GM12878 (cell line): ENCODE measurements around the gene LRRC39. TPM values are rescaled to one million over a fixed set of nuclear protein-coding genes. Genes with fewer than 3 reads are reported as not detected.

Experiments
- ATAC-seq: fragments of 200-7000 bp; cut with Tn5 transposase; 3 replicates; pipeline ENCODE4 v1.9.1; 2020; ENCODE audit warnings: mild to moderate bottlenecking, moderate library complexity
- BruUV-seq: library from RNA; stranded (reverse); fragments of 400-500 nt; replicated peaks from 2 replicates; lab custom pipeline; 2021; lab: Mats Ljungman, UMichigan
- CTCF ChIA-PET: fragments of 300-600 bp; sonication (Branson Sonifier 250); formaldehyde crosslinking; extraction: SDS; loops from one replicate; lab custom pipeline; 2021; ENCODE audit warnings: inconsistent platforms; lab: Yijun Ruan, JAX
- POLR2A ChIA-PET: fragments of 350-600 bp; formaldehyde crosslinking; extraction: SDS; loops from one replicate; lab custom pipeline; 2021; ENCODE audit warnings: inconsistent platforms; lab: Charles Lee
- RAD21 ChIA-PET: fragments of 300-600 bp; sonication (Branson Sonifier 250); formaldehyde crosslinking; loops from one replicate; lab custom pipeline; 2023; ENCODE audit warnings: antibody characterized with exemption; ENCODE audit not compliant: unreplicated experiment; lab: Charles Lee
- SMC1A ChIA-PET: fragments of 300-600 bp; sonication (Branson Sonifier 250); formaldehyde crosslinking; loops from one replicate; lab custom pipeline; 2023; ENCODE audit not compliant: unreplicated experiment, uncharacterized antibody; lab: Charles Lee
- DNase-seq: peaks from one replicate; pipeline ENCODE4 v3.0.0-alpha.2; 2011; ENCODE audit warnings: low read depth, low spot score
- FAIRE-seq: peaks from 3 replicates; lab custom pipeline; 2011; peaks lifted over from hg19 to GRCh38; lab: Jason Lieb, UNC
- H2AFZ ChIP-seq: 2 replicates; pipeline ENCODE4 v1.6.0; 2011; ENCODE audit warnings: low read depth, low read length, control low read depth; ENCODE audit not compliant: control insufficient read depth
- H3K27ac ChIP-seq: 2 replicates; pipeline ENCODE4 v1.5.1; 2011; ENCODE audit warnings: control low read depth; ENCODE audit not compliant: control insufficient read depth, insufficient read depth
- H3K27me3 ChIP-seq, 2 experiments: replicated peaks in 1 of 2; 2 replicates each; pipeline versions ENCODE4 v1.6.0 to v1.6.1; 2011; ENCODE audit warnings: low read length in 1 of 2; ENCODE audit not compliant: control insufficient read depth in 2 of 2, insufficient read depth in 2 of 2
- H3K36me3 ChIP-seq, 2 experiments: 2 replicates each; pipeline ENCODE4 v1.5.1; 2011; ENCODE audit warnings: low read length in 1 of 2; ENCODE audit not compliant: control insufficient read depth in 2 of 2, insufficient read depth in 2 of 2
- H3K4me1 ChIP-seq: 2 replicates; pipeline ENCODE4 v1.6.1; 2011; ENCODE audit warnings: mild to moderate bottlenecking, low read length, moderate library complexity, mixed read lengths; ENCODE audit not compliant: control insufficient read depth, insufficient read depth
- H3K4me2 ChIP-seq: 2 replicates; pipeline ENCODE4 v1.6.0; 2011; ENCODE audit warnings: control low read depth; ENCODE audit not compliant: control insufficient read depth, insufficient read depth
- H3K4me3 ChIP-seq: fragments of 200-600 bp; sonication (generic); 2 replicates; pipeline ENCODE4 v1.5.1; 2016
- H3K79me2 ChIP-seq: 2 replicates; pipeline ENCODE4 v1.6.0; 2011; ENCODE audit warnings: low read length; ENCODE audit not compliant: control insufficient read depth, insufficient read depth
- H3K9ac ChIP-seq: 2 replicates; pipeline ENCODE4 v1.8.0; 2011; ENCODE audit warnings: low read length, control low read depth, mixed read lengths; ENCODE audit not compliant: control insufficient read depth, insufficient read depth
- H3K9me3 ChIP-seq: replicated peaks from 3 replicates; pipeline ENCODE4 v1.5.1; 2011; ENCODE audit warnings: mild to moderate bottlenecking, low read length; ENCODE audit not compliant: control insufficient read depth, insufficient read depth
- H4K20me1 ChIP-seq: 2 replicates; pipeline ENCODE4 v1.6.0; 2011; ENCODE audit not compliant: control insufficient read depth, insufficient read depth
- MYB ChIP-seq: fragments of 150-350 bp; IDR thresholded peaks from 2 replicates; pipeline ENCODE4 v1.6.1; 2014; ENCODE audit warnings: mild to moderate bottlenecking, low read depth, low read length, borderline replicate concordance
- POLR2AphosphoS5 ChIP-seq: IDR thresholded peaks from 2 replicates; pipeline ENCODE4 v1.6.1; 2011; ENCODE audit warnings: mild to moderate bottlenecking, low read length, inconsistent platforms
- ZBED1 ChIP-seq: IDR thresholded peaks from 2 replicates; pipeline ENCODE4 v1.6.1; 2016; ENCODE audit warnings: borderline replicate concordance
- ZBTB4 ChIP-seq: fragments of 450-650 bp; formaldehyde crosslinking; IDR thresholded peaks from 2 replicates; pipeline ENCODE4 v1.4.0; 2022; ENCODE audit warnings: mild to moderate bottlenecking, moderate library complexity
- WGBS: methylation state at CpG from one replicate; pipeline ENCODE4 v1.1.6; 2016; ENCODE audit warnings: low lambda C conversion rate; ENCODE audit not compliant: insufficient replicate concordance, insufficient coverage; ENCODE audit errors: missing lambda C conversion rate; 5-methylcytosine and 5-hydroxymethylcytosine counted together
- in situ Hi-C: fragments of 300-500 bp; cut with MboI; formaldehyde crosslinking; loops from 9 replicates; pipeline ENCODE4 v1.14.3; 2018; ENCODE audit warnings: mixed read lengths
- intact Hi-C: fragments of 100-400 bp; cut with micrococcal nuclease; formaldehyde crosslinking; loops from one replicate; pipeline ENCODE4 v1.14.2; 2022; ENCODE audit not compliant: unreplicated experiment
- polyA plus RNA-seq, 11 experiments: library from polyadenylated mRNA; depleted of rRNA in 4 of 11; unstranded in 6 of 11; stranded (reverse) in 5 of 11; fragments of >200 nt; fragmentation: Nextera tagmentation in 4 of 11; fragmentation: Illumina TruSeq in 1 of 11; extraction: Ambion mirVana in 4 of 11; extraction: Trizol in 1 of 11; gene quantifications; 1 replicate in 1 of 11; 2 replicates in 10 of 11; pipeline versions ENCODE4 v1.2.1 to v1.2.3, GENCODE V29; 2011 to 2016; ENCODE audit warnings: inconsistent platforms in 2 of 11, missing spikeins in 2 of 11, low read depth in 1 of 11
- total RNA-seq, 4 experiments: library from RNA; depleted of rRNA in 3 of 4; stranded (reverse); fragments of >200 nt in 3 of 4; fragmentation: Illumina TruSeq in 1 of 4; extraction: Trizol in 1 of 4; gene quantifications; 2 replicates each; pipeline versions ENCODE4 v1.2.1 to v1.2.3, GENCODE V29; 2013 to 2021
- TF ChIP-seq, protein P1 (sequence below): fragments of 450-650 bp; IDR thresholded peaks from 2 replicates; pipeline ENCODE4 v1.6.1; 2018; ENCODE audit warnings: borderline replicate concordance, mild to moderate bottlenecking; ENCODE audit not compliant: partially characterized antibody

The LRRC39 gene
- total and polyA plus RNA-seq, 10 of the 15 experiments (the other 5 are each of a cell fraction or from before 2014, with no cell fraction given): 0.23 to 1.1 (median 0.56) TPM

- in situ Hi-C loops (no loop called here), intact Hi-C loops (no loop called here)
- no peak for ATAC-seq
- FAIRE-seq: no peak
- no peak overlapping the region for H3K9ac ChIP-seq
- H4K20me1 ChIP-seq: no peaks in the 10 kb centered on the region
- no peak for DNase-seq
- ChIA-PET RAD21 (no interaction called here), SMC1A (interaction anchor here (1.9 kb wide), 1 partner anchor 11 kb away, joined by 7 read pairs; no protein-coding TSS in a partner anchor), POLR2A (no interaction called here), CTCF (interaction anchor here (1.6 to 1.8 kb wide), 2 partner anchors 11 kb away, joined by 3 to 4 read pairs; no protein-coding TSS in a partner anchor)
- no peaks in the 10 kb centered on the region for H3K79me2 ChIP-seq
- no TSS peak for BruUV-seq
- TF ChIP-seq MYB (no peak), ZBTB4 (CRISPR knock-in tag) (no peak), POLR2AphosphoS5 (no peak), ZBED1 (no peak)
- TF ChIP-seq, protein P1, sequence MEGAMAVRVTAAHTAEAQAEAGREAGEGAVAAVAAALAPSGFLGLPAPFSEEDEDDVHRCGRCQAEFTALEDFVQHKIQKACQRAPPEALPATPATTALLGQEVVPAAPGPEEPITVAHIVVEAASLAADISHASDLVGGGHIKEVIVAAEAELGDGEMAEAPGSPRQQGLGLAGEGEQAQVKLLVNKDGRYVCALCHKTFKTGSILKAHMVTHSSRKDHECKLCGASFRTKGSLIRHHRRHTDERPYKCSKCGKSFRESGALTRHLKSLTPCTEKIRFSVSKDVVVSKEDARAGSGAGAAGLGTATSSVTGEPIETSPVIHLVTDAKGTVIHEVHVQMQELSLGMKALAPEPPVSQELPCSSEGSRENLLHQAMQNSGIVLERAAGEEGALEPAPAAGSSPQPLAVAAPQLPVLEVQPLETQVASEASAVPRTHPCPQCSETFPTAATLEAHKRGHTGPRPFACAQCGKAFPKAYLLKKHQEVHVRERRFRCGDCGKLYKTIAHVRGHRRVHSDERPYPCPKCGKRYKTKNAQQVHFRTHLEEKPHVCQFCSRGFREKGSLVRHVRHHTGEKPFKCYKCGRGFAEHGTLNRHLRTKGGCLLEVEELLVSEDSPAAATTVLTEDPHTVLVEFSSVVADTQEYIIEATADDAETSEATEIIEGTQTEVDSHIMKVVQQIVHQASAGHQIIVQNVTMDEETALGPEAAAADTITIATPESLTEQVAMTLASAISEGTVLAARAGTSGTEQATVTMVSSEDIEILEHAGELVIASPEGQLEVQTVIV: no peak
- no peaks in the 10 kb centered on the region for H3K36me3 ChIP-seq
- H3K27me3 ChIP-seq: no peaks in the 10 kb centered on the region
- H2AFZ ChIP-seq: no peak overlapping the region
- no peaks in the 10 kb centered on the region for H3K9me3 ChIP-seq
- no peaks in the 10 kb centered on the region for H3K4me1 ChIP-seq
- WGBS: 83% methylated on average over 2 of the region's 2 CpGs
- no peak overlapping the region for H3K27ac ChIP-seq
- no peak overlapping the region for H3K4me2 ChIP-seq
- no peak overlapping the region for H3K4me3 ChIP-seq
Measured at GRCh38 chr1:100164216-100164615, 13.8 kb downstream of the LRRC39 start.
